K562 treated with DMSO at 1 percent for 24 hours (cell line): ENCODE data around the gene RYK. TPM values are rescaled to one million over a fixed set of nuclear protein-coding genes. Genes with fewer than 3 reads are reported as not detected.

ENCODE experiments used
- total RNA-seq: library from RNA; unstranded; fragments of 300-600 nt; gene quantifications from 2 replicates; pipeline ENCODE4 v1.2.3, GENCODE V29; 2022; ENCODE audit warnings: low read depth; ENCODE audit not compliant: insufficient read depth

RYK gene
- 7.6 and 8.3 TPM in 2 replicates for total RNA-seq

DNA sequence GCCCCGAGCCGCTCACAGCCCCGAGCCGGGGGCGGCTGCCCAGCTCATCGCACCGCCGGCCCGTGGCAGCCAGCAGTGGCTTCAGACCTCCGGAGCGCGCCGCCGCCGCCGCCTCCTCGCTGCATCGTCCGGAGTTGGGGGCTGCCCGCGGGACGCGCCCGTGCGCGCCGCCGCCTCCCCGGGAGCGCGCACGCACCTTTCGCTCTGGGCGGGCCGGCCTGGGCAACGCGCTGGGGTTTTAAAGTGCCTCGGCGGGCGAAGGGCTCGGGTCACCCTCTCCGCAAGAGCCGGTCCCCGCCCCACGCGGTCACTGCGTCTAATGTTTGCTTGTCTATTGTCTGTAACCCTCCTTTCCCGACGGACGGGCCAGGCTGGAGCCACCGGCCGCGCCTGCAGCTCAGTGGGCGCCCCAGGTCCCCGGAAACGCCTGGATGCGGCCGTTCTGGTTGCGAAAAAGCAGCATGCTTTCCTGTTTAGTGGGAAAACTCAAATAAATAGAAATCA is at the start of gene RYK:
RYK (minus strand) TSS at position 143 of the 504 bp plus-strand sequence. CDS start 205 bp downstream, outside the sequence.

Other genes with a start within 250 kb of the RYK start
- gene SLCO2A1, start 220.9 kb downstream of the RYK start, total RNA-seq, result not detected in 2 replicates
- not detected in 2 replicates for gene AMOTL2, start 123.6 kb upstream of the RYK start, total RNA-seq
- gene ANAPC13, start 235.1 kb upstream of the RYK start, total RNA-seq, result 29.1 and 38.3 TPM in 2 replicates
- gene CEP63, start 235.2 kb upstream of the RYK start, total RNA-seq, result 9.4 and 21.8 TPM in 2 replicates